SU-DHL-6 (cell line): ENCODE measurements around the gene INF2.

Experiments used
- CTCF ChIP-seq: fragments of 200-600 bp; sonication (generic); IDR thresholded peaks from one replicate; pipeline ENCODE4 v1.5.1; 2017; ENCODE audit warnings: antibody characterized with exemption, mild to moderate bottlenecking, low read length, moderate library complexity; ENCODE audit not compliant: insufficient read depth, poor library complexity, severe bottlenecking
- EZH2phosphoT487 ChIP-seq: fragments of 200-600 bp; sonication (generic), shearing (Covaris generic); conservative IDR thresholded peaks from 2 replicates; pipeline ENCODE4 v1.6.1; 2018; ENCODE audit warnings: mild to moderate bottlenecking, antibody characterized with exemption, low read length, moderate library complexity, mixed read lengths

DNA sequence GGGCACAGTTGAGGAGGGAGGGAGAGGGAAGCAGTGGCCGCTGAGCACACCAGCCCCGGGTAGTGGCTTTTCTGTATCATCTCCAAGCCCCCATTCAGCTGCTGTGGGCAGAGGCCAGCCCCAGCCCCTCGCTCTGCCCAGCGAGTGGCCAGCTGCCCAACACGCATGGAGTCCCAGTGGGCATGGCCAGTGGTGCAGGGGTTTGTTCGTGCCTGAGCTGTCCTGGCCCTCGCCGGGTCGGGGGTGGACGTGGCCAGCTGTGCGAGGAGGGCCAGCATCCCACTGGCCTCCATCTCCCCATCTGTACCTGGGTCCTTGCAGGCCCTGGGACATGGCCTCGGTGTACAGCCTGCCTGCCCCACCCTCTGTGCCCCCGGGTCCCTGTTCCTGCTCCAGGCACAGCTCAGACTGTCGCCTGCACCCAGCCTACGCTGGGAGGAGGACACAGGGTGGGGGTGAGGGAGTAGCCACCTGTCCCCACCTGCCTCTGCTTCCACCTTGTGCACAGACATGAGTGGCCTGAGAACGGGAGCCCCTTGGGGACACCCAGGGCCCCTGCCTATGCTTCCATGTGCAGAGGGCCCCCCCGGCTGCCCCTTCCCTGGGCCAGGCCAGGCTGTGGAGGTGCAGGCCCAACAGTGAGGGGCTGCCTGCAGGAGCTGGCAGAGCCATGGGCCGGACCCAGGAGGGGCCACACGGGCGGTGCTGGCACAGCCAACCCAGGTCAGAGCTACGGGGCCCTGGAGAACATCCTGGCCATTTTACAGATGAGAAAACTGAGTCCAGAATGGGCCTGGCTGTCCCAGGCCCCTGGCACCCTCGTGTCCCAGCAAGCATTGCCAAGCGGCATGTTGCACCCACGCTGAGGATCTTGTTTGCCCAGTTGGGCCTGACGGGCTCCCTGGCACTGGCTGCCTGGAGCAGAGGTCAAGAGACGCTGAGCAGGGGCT lies 4.3 kb downstream of the INF2 start:
- TF ChIP-seq CTCF (no peak), EZH2phosphoT487 (no peak)
